GM23338 (cell line): ENCODE measurements around the gene IMMP2L. TPM values are rescaled to one million over a fixed set of nuclear protein-coding genes. Genes with fewer than 3 reads are reported as not detected.

ENCODE experiments used
- ATAC-seq: fragments of 200-7000 bp; cut with Tn5 transposase; 3 replicates; pipeline ENCODE4 v1.9.1; 2020
- DNase-seq: peaks from one replicate; pipeline ENCODE4 v3.0.0-alpha.2; 2015; ENCODE audit warnings: low spot score
- H2AFZ ChIP-seq: fragments of 200-600 bp; sonication (generic); 2 replicates; pipeline ENCODE4 v1.8.0; 2016; ENCODE audit warnings: antibody characterized with exemption, mild to moderate bottlenecking, moderate library complexity
- H3F3A ChIP-seq: fragments of 200-600 bp; sonication (generic); replicated peaks from 2 replicates; pipeline ENCODE4 v1.8.0; 2017; ENCODE audit warnings: antibody characterized with exemption, mixed run types, low read depth
- H3K27ac ChIP-seq: fragments of 200-600 bp; sonication (generic); 2 replicates; pipeline ENCODE4 v1.6.1; 2016; ENCODE audit warnings: low read depth
- H3K27me3 ChIP-seq: fragments of 200-600 bp; sonication (generic); 2 replicates; pipeline ENCODE4 v1.8.0; 2016; ENCODE audit warnings: mild to moderate bottlenecking, mixed run types, moderate library complexity; ENCODE audit not compliant: insufficient read depth
- H3K36me3 ChIP-seq: fragments of 200-600 bp; sonication (generic); 2 replicates; pipeline ENCODE4 v1.8.0; 2016; ENCODE audit warnings: mild to moderate bottlenecking; ENCODE audit not compliant: insufficient read depth
- H3K4me1 ChIP-seq: fragments of 200-600 bp; sonication (generic); 2 replicates; pipeline ENCODE4 v1.8.0; 2016; ENCODE audit warnings: mild to moderate bottlenecking, moderate library complexity; ENCODE audit not compliant: insufficient read depth
- H3K4me2 ChIP-seq: fragments of 200-600 bp; sonication (generic); 2 replicates; pipeline ENCODE4 v1.7.1; 2017; ENCODE audit warnings: mixed run types
- H3K4me3 ChIP-seq: fragments of 200-600 bp; sonication (generic); 2 replicates; pipeline ENCODE4 v1.6.1; 2016; ENCODE audit warnings: mixed run types
- H3K79me2 ChIP-seq: fragments of 200-600 bp; sonication (generic); replicated peaks from 2 replicates; pipeline ENCODE4 v1.8.0; 2017; ENCODE audit warnings: mild to moderate bottlenecking; ENCODE audit not compliant: insufficient read depth
- H3K9me2 ChIP-seq: fragments of 200-600 bp; sonication (generic); 2 replicates; pipeline ENCODE4 v1.8.0; 2017; ENCODE audit not compliant: insufficient read depth
- H4K20me1 ChIP-seq: fragments of 200-600 bp; sonication (generic); replicated peaks from 2 replicates; pipeline ENCODE4 v1.8.0; 2017; ENCODE audit warnings: mild to moderate bottlenecking; ENCODE audit not compliant: insufficient read depth
- H3K27ac Mint-ChIP-seq: 2 replicates; pipeline ENCODE4 v1.8.0; 2020; ENCODE audit warnings: inconsistent platforms, mild to moderate bottlenecking, moderate library complexity, mixed read lengths
- H3K27me3 Mint-ChIP-seq: 3 replicates; pipeline ENCODE4 v1.8.0; 2022; ENCODE audit warnings: low read depth, mild to moderate bottlenecking, moderate library complexity, mixed read lengths, inconsistent platforms; ENCODE audit not compliant: insufficient read depth, poor library complexity
- H3K36me3 Mint-ChIP-seq: 3 replicates; pipeline ENCODE4 v1.8.0; 2021; ENCODE audit warnings: low read depth, mild to moderate bottlenecking, inconsistent platforms, moderate library complexity, mixed read lengths
- H3K4me1 Mint-ChIP-seq: 3 replicates; pipeline ENCODE4 v1.8.0; 2020; ENCODE audit warnings: mild to moderate bottlenecking, inconsistent platforms, mixed read lengths
- H3K4me3 Mint-ChIP-seq: 3 replicates; pipeline ENCODE4 v1.8.0; 2021; ENCODE audit warnings: moderate library complexity, mild to moderate bottlenecking, inconsistent platforms, mixed read lengths
- H3K9me3 Mint-ChIP-seq: 3 replicates; pipeline ENCODE4 v1.8.0; 2020; ENCODE audit warnings: moderate library complexity, mild to moderate bottlenecking, inconsistent platforms, mixed read lengths
- CREB1 ChIP-seq: fragments of 250-450 bp; sonication (Bioruptor Pico); IDR thresholded peaks from 2 replicates; pipeline ENCODE4 v1.5.0; 2020; ENCODE audit warnings: low read depth, mild to moderate bottlenecking, moderate library complexity
- EZH2 ChIP-seq: fragments of 200-600 bp; sonication (generic); IDR thresholded peaks from one replicate; pipeline ENCODE4 v1.8.0; 2017; ENCODE audit warnings: antibody characterized with exemption, mild to moderate bottlenecking, low read depth; ENCODE audit not compliant: unreplicated experiment
- EZH2phosphoT487 ChIP-seq: fragments of 200-600 bp; sonication (generic); IDR thresholded peaks from one replicate; pipeline ENCODE4 v1.8.1; 2018; ENCODE audit warnings: antibody characterized with exemption; ENCODE audit not compliant: unreplicated experiment
- JUNB ChIP-seq: IDR thresholded peaks from one replicate; pipeline ENCODE4 v1.6.1; 2016; ENCODE audit warnings: antibody characterized with exemption; ENCODE audit not compliant: unreplicated experiment
- NANOG ChIP-seq: IDR thresholded peaks from 2 replicates; pipeline ENCODE4 v1.6.1; 2016; ENCODE audit warnings: antibody characterized with exemption, borderline replicate concordance
- STAT1 ChIP-seq: IDR thresholded peaks from one replicate; pipeline ENCODE4 v1.6.1; 2016; ENCODE audit warnings: antibody characterized with exemption; ENCODE audit not compliant: unreplicated experiment
- ZNF114 ChIP-seq: fragments of 250-450 bp; sonication (Bioruptor Pico); IDR thresholded peaks from 2 replicates; pipeline ENCODE4 v1.5.0; 2020; ENCODE audit warnings: mild to moderate bottlenecking, moderate library complexity
- polyA plus RNA-seq: library from polyadenylated mRNA; unstranded; fragments of >200 nt; fragmentation: Nextera tagmentation; extraction: Ambion mirVana; gene quantifications from 2 replicates; pipeline ENCODE4 v1.2.1, GENCODE V29; 2016
- total RNA-seq: library from RNA; depleted of rRNA; stranded (reverse); fragments of >200 nt; shearing (Covaris generic); gene quantifications from 2 replicates; pipeline ENCODE4 v1.2.3, GENCODE V29; 2014
- TF ChIP-seq, protein P1 (sequence below): IDR thresholded peaks from one replicate; pipeline ENCODE4 v1.6.1; 2018; ENCODE audit warnings: antibody characterized with exemption; ENCODE audit not compliant: unreplicated experiment
- TF ChIP-seq, protein P2 (sequence below): IDR thresholded peaks from 2 replicates; pipeline ENCODE4 v1.6.1; 2016; ENCODE audit warnings: antibody characterized with exemption
- TF ChIP-seq, protein P3 (sequence below): fragments of 250-450 bp; sonication (Bioruptor Pico); IDR thresholded peaks from 2 replicates; pipeline ENCODE4 v1.5.0; 2020; ENCODE audit warnings: mild to moderate bottlenecking, moderate library complexity

Gene IMMP2L
- total and polyA plus RNA-seq, 2 experiments from 2014 or later, result 7.3 to 14.0 TPM

DNA sequence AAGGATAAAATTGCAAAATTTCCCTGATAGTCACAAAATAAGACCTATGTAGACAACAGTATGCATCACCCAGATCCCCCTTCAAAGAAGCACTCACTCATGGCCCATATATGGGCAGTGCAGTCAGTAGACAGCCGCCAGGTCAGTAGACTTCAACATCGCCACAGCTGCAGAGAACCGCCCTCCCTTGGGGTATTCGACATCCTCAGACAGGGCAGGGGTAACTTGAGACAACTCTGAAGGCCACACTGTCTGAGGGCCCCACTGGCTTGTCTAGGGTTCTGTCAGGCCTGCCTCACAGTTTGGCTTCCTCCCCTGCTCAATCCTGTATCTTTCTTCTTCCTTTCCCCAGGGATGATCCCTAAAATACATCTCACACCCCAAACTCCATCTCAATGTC is 172.3 kb downstream of the IMMP2L start:
- Mint-ChIP-seq H3K9me3 (no peaks in the 10 kb centered on the region), H3K36me3 (no peaks in the 10 kb centered on the region), H3K4me1 (peaks cover 23% of the 10 kb centered on the region), H3K27ac (no peak overlapping the region; the same call in 1 of the 2 replicates), H3K27me3 (no peaks in the 10 kb centered on the region), H3K4me3 (no peak overlapping the region)
- peak; percentile 64 for ATAC-seq
- Histone ChIP-seq H3K9me2 (peaks cover 5% of the 10 kb centered on the region; the same call in 1 of the 2 replicates), H3K79me2 (no peaks in the 10 kb centered on the region), H4K20me1 (no peaks in the 10 kb centered on the region), H2AFZ (no peak overlapping the region), H3F3A (no peaks in the 10 kb centered on the region), H3K4me1 (peaks cover 19% of the 10 kb centered on the region), H3K36me3 (no peaks in the 10 kb centered on the region), H3K4me3 (no peak overlapping the region), H3K27ac (no peak overlapping the region), H3K27me3 (no peaks in the 10 kb centered on the region), H3K4me2 (no peak overlapping the region)
- DNase-seq, result peak; percentile 23
- TF ChIP-seq JUNB, result no peak

DNA sequence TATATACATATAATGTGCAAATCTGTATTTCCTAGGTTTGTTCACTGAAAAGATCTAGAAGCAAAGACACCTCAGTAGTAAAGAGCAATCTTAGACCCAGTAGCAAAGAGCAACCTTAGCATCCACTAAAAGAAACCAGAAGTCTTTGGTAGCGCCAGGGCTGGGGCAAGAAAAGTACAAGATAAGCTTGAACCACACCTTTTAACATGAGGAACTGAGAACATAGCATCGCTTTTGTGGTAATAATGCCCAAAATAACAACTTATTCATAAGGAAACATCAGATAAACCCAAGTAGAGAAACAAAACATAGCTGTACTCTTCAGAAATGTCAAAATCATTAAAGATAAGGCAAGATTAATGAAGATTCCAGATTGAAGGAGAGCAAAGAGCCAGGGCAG is 173.4 kb downstream of the IMMP2L start:
- Histone ChIP-seq H3K36me3 (no peaks in the 10 kb centered on the region), H3K79me2 (no peaks in the 10 kb centered on the region), H4K20me1 (no peaks in the 10 kb centered on the region), H3K4me1 (peaks cover 16% of the 10 kb centered on the region), H3K9me2 (peaks cover 5% of the 10 kb centered on the region; the same call in 1 of the 2 replicates), H2AFZ (no peak overlapping the region), H3K27me3 (no peaks in the 10 kb centered on the region), H3K27ac (no peak overlapping the region), H3K4me2 (no peak overlapping the region), H3K4me3 (no peak overlapping the region), H3F3A (no peaks in the 10 kb centered on the region)
- Mint-ChIP-seq H3K27ac (no peak overlapping the region), H3K27me3 (no peaks in the 10 kb centered on the region), H3K36me3 (no peaks in the 10 kb centered on the region), H3K9me3 (no peaks in the 10 kb centered on the region), H3K4me3 (no peak overlapping the region), H3K4me1 (peaks cover 23% of the 10 kb centered on the region)
- ATAC-seq (no peak), DNase-seq (no peak)
- TF ChIP-seq, protein P1, sequence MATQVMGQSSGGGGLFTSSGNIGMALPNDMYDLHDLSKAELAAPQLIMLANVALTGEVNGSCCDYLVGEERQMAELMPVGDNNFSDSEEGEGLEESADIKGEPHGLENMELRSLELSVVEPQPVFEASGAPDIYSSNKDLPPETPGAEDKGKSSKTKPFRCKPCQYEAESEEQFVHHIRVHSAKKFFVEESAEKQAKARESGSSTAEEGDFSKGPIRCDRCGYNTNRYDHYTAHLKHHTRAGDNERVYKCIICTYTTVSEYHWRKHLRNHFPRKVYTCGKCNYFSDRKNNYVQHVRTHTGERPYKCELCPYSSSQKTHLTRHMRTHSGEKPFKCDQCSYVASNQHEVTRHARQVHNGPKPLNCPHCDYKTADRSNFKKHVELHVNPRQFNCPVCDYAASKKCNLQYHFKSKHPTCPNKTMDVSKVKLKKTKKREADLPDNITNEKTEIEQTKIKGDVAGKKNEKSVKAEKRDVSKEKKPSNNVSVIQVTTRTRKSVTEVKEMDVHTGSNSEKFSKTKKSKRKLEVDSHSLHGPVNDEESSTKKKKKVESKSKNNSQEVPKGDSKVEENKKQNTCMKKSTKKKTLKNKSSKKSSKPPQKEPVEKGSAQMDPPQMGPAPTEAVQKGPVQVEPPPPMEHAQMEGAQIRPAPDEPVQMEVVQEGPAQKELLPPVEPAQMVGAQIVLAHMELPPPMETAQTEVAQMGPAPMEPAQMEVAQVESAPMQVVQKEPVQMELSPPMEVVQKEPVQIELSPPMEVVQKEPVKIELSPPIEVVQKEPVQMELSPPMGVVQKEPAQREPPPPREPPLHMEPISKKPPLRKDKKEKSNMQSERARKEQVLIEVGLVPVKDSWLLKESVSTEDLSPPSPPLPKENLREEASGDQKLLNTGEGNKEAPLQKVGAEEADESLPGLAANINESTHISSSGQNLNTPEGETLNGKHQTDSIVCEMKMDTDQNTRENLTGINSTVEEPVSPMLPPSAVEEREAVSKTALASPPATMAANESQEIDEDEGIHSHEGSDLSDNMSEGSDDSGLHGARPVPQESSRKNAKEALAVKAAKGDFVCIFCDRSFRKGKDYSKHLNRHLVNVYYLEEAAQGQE, result no peak
- TF ChIP-seq CREB1 (CRISPR knock-in tag) (no peak), NANOG (no peak), EZH2phosphoT487 (no peak), EZH2 (no peak), JUNB (no peak), ZNF114 (no peak), STAT1 (no peak)
- TF ChIP-seq, protein P2, sequence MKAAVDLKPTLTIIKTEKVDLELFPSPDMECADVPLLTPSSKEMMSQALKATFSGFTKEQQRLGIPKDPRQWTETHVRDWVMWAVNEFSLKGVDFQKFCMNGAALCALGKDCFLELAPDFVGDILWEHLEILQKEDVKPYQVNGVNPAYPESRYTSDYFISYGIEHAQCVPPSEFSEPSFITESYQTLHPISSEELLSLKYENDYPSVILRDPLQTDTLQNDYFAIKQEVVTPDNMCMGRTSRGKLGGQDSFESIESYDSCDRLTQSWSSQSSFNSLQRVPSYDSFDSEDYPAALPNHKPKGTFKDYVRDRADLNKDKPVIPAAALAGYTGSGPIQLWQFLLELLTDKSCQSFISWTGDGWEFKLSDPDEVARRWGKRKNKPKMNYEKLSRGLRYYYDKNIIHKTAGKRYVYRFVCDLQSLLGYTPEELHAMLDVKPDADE, result no peak
- TF ChIP-seq, protein P3, sequence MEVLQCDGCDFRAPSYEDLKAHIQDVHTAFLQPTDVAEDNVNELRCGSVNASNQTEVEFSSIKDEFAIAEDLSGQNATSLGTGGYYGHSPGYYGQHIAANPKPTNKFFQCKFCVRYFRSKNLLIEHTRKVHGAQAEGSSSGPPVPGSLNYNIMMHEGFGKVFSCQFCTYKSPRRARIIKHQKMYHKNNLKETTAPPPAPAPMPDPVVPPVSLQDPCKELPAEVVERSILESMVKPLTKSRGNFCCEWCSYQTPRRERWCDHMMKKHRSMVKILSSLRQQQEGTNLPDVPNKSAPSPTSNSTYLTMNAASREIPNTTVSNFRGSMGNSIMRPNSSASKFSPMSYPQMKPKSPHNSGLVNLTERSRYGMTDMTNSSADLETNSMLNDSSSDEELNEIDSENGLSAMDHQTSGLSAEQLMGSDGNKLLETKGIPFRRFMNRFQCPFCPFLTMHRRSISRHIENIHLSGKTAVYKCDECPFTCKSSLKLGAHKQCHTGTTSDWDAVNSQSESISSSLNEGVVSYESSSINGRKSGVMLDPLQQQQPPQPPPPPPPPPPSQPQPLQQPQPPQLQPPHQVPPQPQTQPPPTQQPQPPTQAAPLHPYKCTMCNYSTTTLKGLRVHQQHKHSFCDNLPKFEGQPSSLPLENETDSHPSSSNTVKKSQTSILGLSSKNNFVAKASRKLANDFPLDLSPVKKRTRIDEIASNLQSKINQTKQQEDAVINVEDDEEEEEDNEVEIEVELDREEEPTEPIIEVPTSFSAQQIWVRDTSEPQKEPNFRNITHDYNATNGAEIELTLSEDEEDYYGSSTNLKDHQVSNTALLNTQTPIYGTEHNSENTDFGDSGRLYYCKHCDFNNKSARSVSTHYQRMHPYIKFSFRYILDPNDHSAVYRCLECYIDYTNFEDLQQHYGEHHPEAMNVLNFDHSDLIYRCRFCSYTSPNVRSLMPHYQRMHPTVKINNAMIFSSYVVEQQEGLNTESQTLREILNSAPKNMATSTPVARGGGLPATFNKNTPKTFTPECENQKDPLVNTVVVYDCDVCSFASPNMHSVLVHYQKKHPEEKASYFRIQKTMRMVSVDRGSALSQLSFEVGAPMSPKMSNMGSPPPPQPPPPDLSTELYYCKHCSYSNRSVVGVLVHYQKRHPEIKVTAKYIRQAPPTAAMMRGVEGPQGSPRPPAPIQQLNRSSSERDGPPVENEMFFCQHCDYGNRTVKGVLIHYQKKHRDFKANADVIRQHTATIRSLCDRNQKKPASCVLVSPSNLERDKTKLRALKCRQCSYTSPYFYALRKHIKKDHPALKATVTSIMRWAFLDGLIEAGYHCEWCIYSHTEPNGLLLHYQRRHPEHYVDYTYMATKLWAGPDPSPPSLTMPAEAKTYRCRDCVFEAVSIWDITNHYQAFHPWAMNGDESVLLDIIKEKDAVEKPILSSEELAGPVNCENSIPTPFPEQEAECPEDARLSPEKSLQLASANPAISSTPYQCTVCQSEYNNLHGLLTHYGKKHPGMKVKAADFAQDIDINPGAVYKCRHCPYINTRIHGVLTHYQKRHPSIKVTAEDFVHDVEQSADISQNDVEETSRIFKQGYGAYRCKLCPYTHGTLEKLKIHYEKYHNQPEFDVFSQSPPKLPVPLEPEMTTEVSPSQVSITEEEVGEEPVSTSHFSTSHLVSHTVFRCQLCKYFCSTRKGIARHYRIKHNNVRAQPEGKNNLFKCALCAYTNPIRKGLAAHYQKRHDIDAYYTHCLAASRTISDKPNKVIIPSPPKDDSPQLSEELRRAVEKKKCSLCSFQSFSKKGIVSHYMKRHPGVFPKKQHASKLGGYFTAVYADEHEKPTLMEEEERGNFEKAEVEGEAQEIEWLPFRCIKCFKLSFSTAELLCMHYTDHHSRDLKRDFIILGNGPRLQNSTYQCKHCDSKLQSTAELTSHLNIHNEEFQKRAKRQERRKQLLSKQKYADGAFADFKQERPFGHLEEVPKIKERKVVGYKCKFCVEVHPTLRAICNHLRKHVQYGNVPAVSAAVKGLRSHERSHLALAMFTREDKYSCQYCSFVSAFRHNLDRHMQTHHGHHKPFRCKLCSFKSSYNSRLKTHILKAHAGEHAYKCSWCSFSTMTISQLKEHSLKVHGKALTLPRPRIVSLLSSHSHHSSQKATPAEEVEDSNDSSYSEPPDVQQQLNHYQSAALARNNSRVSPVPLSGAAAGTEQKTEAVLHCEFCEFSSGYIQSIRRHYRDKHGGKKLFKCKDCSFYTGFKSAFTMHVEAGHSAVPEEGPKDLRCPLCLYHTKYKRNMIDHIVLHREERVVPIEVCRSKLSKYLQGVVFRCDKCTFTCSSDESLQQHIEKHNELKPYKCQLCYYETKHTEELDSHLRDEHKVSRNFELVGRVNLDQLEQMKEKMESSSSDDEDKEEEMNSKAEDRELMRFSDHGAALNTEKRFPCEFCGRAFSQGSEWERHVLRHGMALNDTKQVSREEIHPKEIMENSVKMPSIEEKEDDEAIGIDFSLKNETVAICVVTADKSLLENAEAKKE (CRISPR knock-in tag), result no peak
